SW480 (cell line): ENCODE results near the gene CHRNG.
"Not testable (repeated sequence)": the region's sequence is repeated elsewhere in the genome, so short reads cannot be mapped to it uniquely, and the experiment has no call there.

Source experiments
- DNase-seq: peaks from one replicate; pipeline ENCODE4 v3.0.0-alpha.2; 2016; ENCODE audit warnings: low spot score

The CHRNG gene

DNA sequence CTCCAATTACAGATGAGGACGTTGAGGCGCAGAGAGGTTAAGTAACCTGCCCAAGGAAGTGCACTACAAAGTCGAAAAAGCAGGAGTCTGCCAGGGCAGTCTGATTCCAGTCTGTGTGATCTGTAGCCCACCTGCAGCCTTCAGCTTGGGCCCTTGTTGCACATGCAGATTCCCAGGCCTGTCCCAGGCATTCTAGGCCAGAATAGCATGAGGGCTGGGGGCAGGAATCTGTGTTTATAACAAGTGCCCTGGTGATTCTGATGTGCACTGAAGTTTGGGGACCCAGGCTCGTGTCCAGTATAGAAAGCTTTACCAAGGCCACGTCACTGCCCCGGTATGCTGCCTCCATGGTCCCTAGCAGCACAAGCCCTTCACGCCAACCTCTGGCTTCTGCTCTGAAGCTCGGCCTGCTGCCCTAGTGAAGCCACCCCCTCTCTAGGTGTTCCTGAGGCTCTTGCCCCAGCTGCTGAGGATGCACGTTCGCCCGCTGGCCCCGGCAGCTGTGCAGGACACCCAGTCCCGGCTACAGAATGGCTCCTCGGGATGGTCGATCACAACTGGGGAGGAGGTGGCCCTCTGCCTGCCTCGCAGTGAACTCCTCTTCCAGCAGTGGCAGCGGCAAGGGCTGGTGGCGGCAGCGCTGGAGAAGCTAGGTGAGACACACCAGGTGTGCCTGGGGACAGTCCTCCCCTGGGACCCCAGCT lies 4.6 kb downstream of the CHRNG start:
- DNase-seq, result no peak

DNA sequence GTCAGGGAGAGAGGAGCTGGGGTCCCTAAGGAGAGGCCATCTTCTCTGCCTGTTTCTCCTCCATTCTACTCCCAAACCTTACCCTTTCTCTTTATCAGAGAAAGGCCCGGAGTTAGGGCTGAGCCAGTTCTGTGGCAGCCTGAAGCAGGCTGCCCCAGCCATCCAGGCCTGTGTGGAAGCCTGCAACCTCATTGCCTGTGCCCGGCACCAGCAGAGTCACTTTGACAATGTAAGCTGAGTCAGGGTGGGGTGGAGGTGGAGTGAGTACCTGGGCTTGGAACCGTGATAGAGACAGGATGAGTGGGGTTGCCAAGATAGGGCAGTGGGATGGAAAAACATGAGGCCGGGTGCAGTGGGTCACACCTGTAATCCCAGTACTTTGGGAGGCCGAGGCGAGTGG lies 5.2 kb downstream of the CHRNG start:
- no peak for DNase-seq

DNA sequence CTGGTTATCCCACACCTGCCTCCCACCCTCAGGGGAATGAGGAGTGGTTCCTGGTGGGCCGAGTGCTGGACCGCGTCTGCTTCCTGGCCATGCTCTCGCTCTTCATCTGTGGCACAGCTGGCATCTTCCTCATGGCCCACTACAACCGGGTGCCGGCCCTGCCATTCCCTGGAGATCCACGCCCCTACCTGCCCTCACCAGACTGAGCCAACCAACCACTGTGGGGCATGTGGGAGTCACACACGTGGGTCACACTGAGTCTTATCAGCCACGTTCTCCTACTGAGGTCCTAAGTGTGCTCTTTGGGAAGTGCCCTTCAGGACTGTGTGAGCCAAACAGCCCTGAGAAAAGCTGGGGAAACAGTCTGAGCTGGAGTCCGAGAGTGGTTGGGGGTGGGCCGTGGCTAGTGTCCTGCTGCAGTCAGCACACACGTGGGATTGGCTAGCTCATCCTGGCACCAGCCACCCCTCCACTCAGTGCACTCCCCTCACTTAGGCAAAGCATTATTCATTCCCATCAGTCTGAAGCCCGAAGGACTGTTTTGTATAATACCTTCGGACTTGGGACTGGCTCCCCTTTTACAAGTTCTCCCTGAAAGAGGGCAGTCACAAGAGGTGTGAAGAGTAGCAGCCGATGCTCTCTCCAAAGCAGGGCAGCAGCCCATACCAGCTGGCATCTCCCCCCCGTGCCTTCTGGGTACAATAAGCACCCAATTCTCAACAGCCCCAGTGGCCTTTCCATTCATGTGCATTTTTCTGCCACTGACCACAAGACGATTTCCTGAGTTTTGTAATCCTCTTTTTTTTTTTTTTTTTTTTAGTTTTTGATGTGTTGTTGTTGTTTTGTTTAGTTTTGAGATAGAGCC lies 6.3 kb downstream of the CHRNG start:
- DNase-seq, result no peak

DNA sequence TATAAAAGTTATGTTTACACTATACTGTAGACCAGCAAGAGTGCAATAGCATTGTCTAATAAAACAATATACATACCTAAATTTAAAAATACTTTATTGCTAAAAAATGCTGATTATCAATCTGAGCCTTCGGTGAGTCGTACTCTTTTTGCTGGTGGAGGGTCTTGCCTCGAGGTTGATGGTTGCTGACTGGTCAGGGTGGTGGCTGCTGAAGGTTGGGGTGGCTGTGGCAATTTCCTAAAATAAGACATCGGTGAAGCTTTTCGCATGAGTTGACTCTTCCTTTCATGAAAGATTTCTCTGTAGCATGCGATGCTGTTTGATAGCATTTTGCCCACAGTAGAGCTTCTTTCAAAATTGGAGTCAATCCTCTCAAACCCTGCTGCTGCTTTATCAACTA lies 8.5 kb downstream of the CHRNG start:
- no peak for DNase-seq

DNA sequence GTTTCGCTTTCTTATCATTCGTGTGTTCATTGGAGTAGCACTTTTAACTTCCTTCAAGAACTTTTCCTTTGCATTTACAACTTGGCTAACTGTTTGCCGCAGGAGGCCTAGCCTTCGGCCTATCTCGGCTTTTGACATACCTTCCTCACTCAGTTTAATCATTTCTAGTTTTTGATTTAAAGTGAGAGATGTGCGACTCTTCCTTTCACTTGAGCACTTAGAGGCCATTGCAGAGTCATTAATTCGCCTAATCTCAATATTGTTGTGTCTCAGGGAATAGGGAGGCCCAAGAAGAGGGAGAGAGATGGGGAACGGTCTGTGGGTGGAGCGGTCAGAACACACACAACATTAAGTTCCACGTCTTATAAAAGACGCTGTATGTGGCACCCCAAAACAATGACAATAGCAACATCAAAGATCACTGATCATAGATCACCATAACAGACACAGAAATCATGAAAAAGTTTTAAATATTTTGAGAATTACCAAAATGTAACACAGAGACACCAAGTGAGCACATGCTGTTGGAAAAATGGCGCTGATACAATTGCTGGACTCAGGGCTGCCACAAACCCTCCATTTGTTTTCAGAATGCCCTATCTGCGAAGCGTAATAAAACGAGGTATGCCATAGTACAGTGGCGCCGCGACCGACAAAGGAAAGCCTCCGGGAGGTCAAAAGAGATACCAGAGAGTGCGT lies 10.3 kb downstream of the CHRNG start:
- no peak for DNase-seq

DNA sequence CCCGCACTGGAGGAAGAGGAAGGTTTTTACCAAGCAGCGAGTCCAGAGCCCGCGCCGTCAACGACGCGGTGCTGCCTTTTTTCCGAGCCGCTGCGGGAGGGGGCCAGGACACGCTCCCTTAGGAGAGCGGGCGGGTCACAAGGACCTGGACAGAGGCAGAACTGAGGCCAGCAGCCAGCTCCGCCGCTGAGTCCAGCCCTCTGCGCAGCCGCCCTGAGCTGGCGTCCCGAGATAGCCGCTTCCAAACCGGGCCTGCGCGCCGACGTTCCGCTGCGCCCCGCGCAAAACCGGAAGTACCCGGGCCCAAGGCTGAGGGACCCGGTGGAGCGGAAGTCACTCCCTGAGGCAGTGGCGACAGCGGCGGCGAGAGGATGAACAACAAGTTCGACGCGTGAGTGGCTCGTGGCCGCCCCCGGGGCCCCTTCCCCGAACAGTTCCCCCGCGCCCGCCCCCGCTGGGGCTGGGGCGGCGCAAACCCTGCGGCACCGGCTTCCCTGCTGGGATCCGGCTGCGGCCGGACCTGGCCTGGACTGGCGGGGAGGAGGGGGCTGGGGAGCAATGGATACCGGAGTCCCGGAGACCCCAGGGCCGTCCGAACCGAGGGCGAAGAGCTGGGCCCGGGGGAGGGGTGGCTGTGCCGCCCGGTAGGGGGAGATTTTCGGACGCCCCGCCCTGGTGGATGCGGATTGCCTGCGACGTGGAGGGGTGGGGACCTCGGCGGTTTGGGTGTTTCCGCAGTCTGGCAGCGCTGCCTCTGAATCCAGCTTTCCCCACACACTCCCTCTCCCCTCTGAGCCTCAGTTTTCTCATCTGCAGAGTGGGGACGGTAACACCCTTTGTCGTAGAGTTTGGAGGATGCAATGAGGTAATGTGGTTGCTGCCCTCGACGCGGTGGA lies 11.1 kb downstream of the CHRNG start, which contains the start of the genes EIF4E2 and TIGD1:
Gene EIF4E2, plus strand, starts transcription at position 336 of the 896 bp plus-strand sequence. Its CDS starts 36 bp downstream, at position 372.
Gene TIGD1, minus strand, starts transcription at position 204 of the 896 bp plus-strand sequence. CDS start 675 bp downstream, outside the sequence.
- peak; percentile 90 for DNase-seq

DNA sequence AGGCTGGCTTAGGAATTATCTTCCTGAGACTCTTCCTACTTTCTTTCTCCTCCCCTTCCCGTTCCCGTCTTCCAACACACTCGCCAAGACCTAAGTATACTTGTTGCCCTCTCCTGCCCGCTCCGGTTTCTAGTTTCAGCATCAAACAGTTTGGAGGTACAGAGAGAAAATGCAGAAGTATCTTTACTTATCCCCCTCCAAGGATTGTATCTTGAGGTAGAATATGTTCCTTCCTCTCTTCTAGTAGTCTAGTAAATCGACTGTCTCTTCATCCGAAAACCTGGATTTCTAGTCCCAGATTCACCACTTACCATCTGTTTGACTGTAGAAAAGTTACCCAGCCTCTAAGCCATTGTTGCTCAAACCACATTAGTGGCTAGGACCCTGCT lies 11.8 kb downstream of the CHRNG start:
- no peak for DNase-seq

DNA sequence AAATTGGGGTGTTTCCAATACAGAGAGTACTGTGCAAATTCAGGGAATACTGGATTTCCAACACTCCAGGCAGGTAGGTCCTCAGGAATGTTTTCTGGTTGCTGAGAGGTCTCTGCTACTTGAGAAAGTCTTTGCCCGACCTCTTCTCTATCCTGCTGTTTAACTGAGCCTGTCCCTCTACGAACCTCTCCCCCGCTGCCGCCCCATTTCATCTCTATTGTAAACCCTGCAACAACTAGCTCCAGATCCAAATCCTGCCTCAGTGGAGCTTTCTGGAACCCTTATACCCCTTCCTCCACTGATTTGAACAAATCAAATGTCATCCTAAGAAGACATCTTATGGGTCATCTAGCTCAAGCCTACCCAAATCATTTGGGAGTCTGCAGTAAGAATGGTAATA lies 12.3 kb downstream of the CHRNG start:
- no peak for DNase-seq

DNA sequence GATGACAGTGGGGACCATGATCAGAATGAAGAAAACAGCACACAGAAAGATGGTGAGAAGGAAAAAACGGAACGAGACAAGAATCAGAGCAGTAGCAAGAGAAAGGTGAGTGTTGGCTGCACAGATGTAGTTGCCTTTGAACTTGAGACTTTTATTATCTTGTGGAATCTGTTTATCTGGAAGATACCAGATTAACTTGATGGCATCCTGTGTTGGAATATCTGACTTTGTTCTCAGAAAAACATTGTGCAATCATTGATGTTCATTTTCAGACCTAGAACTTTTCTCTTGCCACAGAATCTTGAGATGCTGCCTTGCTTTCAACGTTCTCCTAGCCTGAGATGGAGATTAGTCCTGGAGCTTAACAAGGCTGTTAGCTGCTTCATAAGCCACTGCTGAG lies 16.9 kb downstream of the CHRNG start:
- no peak for DNase-seq

DNA sequence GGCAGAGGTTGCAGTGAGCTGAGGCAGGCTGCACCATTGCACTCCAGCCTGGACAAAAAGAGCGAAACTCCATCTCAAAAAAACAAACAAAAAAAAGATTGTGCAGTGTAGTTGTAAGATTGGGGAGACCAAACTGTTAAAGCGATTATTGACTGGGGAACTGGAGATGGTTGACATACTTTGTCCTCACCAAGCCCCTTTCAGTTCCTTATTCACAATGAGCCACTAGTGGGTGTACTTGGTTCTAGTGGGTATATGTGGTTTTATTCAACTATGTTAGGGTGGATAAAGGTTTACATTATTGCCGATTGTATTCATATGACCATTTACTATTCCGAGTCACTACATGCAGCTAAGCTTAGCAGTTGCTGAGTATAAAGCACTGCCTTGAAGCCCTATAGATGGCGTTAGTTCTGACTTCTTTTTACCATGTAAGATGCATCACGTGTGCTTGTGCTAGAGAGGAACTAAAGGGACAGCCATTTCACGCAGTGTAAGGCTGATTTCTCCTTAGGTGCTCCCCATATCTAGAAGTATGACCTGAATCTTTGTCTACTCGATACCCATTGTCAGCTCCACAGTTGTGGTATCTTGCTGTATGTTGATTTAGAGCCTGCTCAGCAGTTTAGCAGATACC lies 23.1 kb downstream of the CHRNG start:
- no peak for DNase-seq

DNA sequence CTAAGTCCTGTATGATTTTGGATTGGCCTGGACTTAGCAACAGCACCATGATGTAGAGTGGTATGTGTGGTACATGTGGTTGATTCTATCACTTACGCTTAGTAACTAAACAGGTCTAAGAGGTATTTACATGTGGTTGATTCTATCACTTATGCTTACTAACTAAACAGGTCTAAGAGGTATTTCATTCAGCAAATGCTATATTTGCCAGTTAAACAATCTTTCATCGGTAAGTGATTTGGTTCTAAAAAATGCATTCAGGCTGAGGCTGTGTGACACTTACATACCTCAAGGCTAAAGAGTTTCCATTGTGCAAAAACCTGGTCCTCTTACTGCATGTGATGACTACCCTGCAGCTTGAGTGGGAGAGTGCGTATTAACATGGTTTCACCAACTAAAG lies 24.1 kb downstream of the CHRNG start:
- no peak for DNase-seq

DNA sequence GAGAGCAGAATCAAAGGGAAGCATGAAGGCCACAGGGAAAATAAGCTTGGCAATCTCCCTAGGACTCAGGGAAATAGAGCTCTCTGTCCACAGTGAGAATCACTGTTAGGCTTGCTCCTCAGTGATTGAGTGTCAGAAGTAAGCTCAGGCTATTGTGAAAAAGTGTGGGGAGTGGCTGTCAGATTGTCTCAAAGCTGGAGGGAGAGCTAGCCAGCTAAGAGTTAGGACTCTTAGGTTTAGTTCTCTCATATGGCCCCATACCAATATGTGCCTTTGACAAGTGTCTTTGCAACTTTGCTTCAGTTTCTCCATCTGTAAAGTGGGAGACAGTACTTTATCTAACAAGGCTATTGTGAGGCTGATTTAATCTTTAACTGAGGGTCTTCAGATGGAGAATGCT lies 28.2 kb downstream of the CHRNG start:
- DNase-seq, result no peak

DNA sequence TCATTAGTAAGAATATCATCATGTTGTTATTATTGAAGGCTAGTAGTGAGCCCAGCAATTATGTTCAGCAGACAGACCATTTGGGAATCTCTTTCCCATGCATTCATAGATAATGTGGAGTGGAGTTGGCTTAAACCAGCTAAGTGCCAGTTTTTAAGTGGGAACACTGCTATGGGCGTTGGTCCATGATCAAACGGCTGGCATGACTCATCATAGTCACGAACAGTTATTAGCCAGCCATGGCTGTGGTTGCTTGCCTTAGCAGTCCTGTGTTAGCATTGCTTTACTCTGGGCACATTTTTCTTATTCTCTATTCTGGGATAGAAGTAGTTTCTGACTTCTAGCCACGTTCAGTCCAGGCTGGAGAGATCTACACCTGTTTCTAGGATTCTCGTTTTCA lies 28.7 kb downstream of the CHRNG start:
- DNase-seq, result peak; percentile 89

DNA sequence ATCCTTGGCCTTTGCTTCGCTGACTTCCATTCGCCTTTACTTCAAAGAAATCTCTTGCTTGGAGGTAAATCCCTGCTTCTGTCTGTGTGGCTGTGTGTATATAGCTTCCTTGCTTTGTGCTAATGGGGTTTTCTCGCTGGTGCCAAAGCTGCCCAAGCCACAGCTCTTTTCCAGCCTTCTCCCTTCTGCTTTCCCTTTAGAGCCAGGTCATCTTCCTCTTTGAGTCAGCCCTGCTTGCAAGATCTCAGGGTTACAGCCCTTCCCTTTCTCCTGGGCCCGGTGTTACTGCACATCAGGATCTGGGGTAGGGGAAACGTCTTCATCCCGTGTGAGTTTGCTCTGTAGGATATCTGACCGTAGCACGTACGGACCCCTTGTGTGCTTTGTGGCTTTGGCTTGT lies 30.0 kb downstream of the CHRNG start:
- DNase-seq, result no peak

DNA sequence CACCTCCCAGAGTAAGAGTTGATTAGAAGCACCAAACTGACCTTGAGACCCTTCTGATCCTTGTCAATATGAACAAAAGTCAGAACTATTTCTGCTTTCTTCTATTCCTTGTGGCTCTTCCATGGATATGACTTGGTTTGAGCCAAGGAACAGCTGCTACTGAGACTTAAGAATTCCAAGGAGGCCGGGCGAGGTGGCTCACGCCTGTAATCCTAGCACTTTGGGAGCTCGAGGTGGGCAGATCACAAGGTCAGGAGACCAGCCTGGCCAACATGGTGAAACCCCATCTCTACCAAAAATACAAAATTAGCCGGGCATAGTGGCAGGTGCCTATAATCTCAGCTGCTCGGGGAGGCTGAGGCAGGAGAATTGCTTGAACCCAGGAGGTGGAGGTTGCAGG lies 31.0 kb downstream of the CHRNG start:
- not testable (repeated sequence) for DNase-seq

DNA sequence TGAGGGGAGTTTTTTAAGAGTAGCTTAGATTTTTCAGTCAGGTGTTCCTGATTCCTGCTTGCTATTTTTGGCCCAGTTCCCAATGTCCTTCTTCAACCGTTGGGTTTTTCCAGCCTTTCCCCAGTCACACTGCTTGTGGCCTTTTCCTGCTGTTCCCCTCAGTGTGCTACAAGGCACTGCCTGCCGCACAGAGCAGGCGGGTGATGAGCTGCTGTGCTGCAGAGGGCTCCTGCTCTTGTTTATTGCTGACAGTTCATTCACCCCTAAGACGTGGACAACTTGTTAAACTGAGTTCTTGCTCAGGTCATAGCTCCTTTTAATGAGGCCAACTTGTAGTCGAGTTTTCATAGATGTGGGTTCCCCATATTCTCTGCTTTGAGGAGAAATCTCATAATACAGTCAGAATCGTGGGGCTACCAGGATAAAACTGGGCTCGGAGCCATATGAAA lies 31.6 kb downstream of the CHRNG start:
- DNase-seq, result no peak

DNA sequence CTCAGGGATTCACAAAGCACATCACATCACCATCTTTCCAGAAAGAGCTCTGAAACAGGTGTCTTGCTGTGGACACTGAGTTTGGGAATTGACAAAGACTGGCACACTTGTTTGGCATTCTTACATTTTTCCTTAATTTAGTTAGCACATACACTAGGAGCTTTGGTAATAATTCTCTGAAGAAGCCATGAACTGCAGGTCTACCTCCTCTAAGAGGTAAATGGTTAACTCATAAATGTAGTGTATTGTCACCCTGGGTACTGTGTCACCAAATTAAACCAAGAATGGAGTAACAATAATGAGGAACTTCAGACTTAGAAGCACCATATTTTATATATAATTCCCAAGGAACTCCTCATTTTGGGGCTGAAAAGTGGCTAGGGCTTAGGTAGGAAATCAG lies 33.5 kb downstream of the CHRNG start:
- DNase-seq, result no peak

DNA sequence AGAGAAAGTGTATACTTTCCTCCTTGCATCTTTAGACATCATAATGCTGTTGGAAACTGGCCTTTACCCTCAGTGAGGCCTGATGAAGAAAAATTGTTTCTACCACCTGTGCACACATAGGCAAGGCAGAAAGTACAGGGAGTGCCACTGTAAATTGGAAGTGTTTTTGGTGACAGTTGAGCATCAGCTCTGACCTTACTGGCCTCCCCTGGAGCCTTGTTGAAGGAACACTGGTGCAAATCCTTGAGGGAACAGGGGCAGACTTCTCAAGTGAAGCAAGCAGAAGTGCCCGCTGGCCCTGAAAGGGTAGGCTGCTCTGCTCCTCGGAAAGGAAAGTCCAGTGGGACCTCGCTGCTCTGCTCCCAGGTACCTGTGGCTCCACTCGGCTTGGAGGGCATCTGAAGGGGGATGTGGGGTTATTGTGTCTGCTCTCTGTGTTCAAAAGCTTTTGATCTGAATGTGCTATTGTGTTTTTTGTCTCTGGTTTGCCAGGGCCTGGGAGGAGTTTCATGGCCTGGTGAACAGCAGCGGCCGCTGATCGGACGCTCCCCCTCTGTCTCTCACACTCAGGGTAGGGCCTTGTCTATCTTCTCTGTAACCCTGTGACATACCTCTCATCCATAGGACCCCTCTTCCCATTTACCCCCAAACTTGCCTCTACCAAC lies 34.4 kb downstream of the CHRNG start:
- DNase-seq, result no peak

DNA sequence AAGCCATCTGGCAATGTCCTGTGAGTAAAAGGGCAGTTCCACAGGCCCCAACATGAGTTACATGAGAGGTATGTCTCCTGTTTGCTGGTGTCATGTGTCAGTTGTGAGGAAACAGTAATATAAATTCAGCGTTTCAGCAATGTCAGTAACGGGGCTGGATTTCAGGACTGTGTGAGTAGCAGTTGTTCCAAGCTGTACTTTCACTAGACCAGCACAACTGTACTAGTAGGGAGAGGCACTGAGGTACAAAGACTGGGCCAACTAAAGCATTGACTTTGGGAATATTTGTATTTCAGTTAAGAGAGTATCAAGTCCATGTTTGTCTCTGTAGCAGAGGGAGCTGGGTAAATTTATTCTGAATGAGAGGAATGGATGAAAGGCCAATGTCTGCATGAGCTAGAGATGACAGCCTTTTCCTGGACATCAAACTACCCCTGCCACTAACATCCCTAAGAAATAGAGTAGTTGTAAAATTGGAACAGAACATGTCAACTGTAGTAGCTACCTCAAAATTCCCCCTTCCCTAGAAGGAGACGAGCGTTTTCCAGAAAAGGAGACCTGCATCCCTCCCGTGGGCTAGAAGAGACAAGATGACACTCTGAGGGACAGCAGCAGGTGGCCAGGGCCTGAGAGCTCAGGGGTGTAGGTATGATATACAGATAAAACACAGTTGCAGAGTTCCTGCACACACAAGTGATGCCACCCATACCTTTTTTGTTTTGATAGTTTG lies 35.3 kb downstream of the CHRNG start:
- DNase-seq, result no peak

DNA sequence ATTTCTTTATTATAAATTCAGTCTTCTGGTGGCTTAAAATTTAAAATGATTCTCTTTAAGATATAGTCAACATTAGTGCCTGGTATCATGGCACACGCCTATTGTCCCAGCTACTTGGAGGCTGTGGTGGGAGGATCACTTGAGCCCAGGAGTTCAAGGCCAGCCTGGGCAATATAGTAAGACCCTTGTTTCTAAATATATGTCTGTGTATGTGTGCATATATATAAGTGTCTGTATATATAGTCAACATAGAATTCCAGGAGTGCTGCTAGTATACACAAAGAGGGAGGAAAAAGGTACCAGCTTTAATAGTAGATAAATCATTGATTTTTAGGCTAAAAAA lies 35.9 kb downstream of the CHRNG start:
- DNase-seq, result no peak
